WTC11 (cell line): Measurements from ENCODE around the gene CEP78. TPM values are rescaled to one million over a fixed set of nuclear protein-coding genes. Genes with fewer than 3 reads are reported as not detected.

ENCODE experiments used
- ATAC-seq: fragments of 200-7000 bp; cut with Tn5 transposase; 2 replicates; pipeline ENCODE4 v1.10.0; 2021; ENCODE audit warnings: mild to moderate bottlenecking, moderate library complexity
- CTCF ChIA-PET: fragments of 300-600 bp; sonication (Branson Sonifier 250); formaldehyde crosslinking; loops from one replicate; lab custom pipeline; 2021; ENCODE audit warnings: antibody characterized with exemption; lab: Charles Lee
- POLR2A ChIA-PET: fragments of 350-600 bp; sonication (Branson Sonifier 250); formaldehyde crosslinking; loops from one replicate; lab custom pipeline; 2021; ENCODE audit warnings: antibody characterized with exemption; lab: Charles Lee
- DNase-seq: peaks from one replicate; pipeline ENCODE4 v3.0.0; 2021; ENCODE audit warnings: low spot score
- H3K27ac Mint-ChIP-seq: 2 replicates; pipeline ENCODE4 v1.8.0; 2021; ENCODE audit warnings: mixed read lengths
- H3K27me3 Mint-ChIP-seq: 2 replicates; pipeline ENCODE4 v1.8.0; 2021; ENCODE audit warnings: low read depth, mild to moderate bottlenecking, moderate library complexity, mixed read lengths
- H3K36me3 Mint-ChIP-seq: 2 replicates; pipeline ENCODE4 v1.8.0; 2021; ENCODE audit warnings: mixed read lengths
- H3K4me1 Mint-ChIP-seq: 2 replicates; pipeline ENCODE4 v1.8.0; 2022; ENCODE audit warnings: mixed read lengths
- H3K4me3 Mint-ChIP-seq: 2 replicates; pipeline ENCODE4 v1.8.0; 2021; ENCODE audit warnings: mild to moderate bottlenecking, moderate library complexity, mixed read lengths
- H3K9me3 Mint-ChIP-seq: 2 replicates; pipeline ENCODE4 v1.8.0; 2021; ENCODE audit warnings: mixed read lengths
- ATF1 ChIP-seq: sonication (generic); formaldehyde crosslinking; IDR thresholded peaks from 2 replicates; pipeline ENCODE4 v1.8.1; 2023; ENCODE audit warnings: mild to moderate bottlenecking, moderate library complexity, missing genetic modification reagents
- CREB1 ChIP-seq: sonication (generic); formaldehyde crosslinking; IDR thresholded peaks from 2 replicates; pipeline ENCODE4 v1.8.0; 2023; ENCODE audit warnings: mild to moderate bottlenecking, missing genetic modification reagents
- ETV6 ChIP-seq: sonication (generic); formaldehyde crosslinking; IDR thresholded peaks from 2 replicates; pipeline ENCODE4 v1.8.1; 2022; ENCODE audit warnings: mild to moderate bottlenecking, missing genetic modification reagents
- GABPB1 ChIP-seq: sonication (generic); formaldehyde crosslinking; IDR thresholded peaks from 2 replicates; pipeline ENCODE4 v1.8.1; 2023; ENCODE audit warnings: mild to moderate bottlenecking, missing genetic modification reagents
- GRHL2 ChIP-seq: fragments of 250-450 bp; sonication (Bioruptor Pico); IDR thresholded peaks from 2 replicates; pipeline ENCODE4 v1.8.0; 2022; ENCODE audit warnings: mild to moderate bottlenecking, moderate library complexity; ENCODE audit not compliant: insufficient replicate concordance, severe bottlenecking
- HMGXB4 ChIP-seq: sonication (generic); formaldehyde crosslinking; IDR thresholded peaks from 2 replicates; pipeline ENCODE4 v1.8.1; 2023; ENCODE audit warnings: mild to moderate bottlenecking, moderate library complexity, missing genetic modification reagents
- SP1 ChIP-seq: sonication (generic); formaldehyde crosslinking; conservative IDR thresholded peaks from 2 replicates; pipeline ENCODE4 v1.8.1; 2022; ENCODE audit warnings: missing genetic modification reagents
- ZNF219 ChIP-seq: sonication (generic); formaldehyde crosslinking; IDR thresholded peaks from 2 replicates; pipeline ENCODE4 v1.8.0; 2023; ENCODE audit warnings: missing genetic modification reagents, mild to moderate bottlenecking, borderline replicate concordance
- ZNF425 ChIP-seq: fragments of 250-450 bp; sonication (Bioruptor Pico); conservative IDR thresholded peaks from 2 replicates; pipeline ENCODE4 v1.9.0; 2021; ENCODE audit warnings: mild to moderate bottlenecking
- ZNF532 ChIP-seq: fragments of 250-450 bp; sonication (Bioruptor Pico); IDR thresholded peaks from 2 replicates; pipeline ENCODE4 v1.9.0; 2021; ENCODE audit warnings: mild to moderate bottlenecking, borderline replicate concordance
- total RNA-seq: library from RNA; stranded (reverse); gene quantifications from 3 replicates; pipeline ENCODE4 v1.2.3, GENCODE V29; 2021

The CEP78 gene
- total RNA-seq, 1 experiment from 2014 or later, result 42.0 TPM

GRCh38 chr9:78235256-78235761 is 566 bp upstream of the CEP78 start:
- ATAC-seq, result peak; percentile 1; the same call in 1 of the 2 replicates

More at GRCh38 chr9:78235256-78235761, 566 bp upstream of the CEP78 start:
- DNase-seq, result no peak
- peaks cover 17% of the 10 kb centered on the region for H3K4me1 Mint-ChIP-seq
- H3K27me3 Mint-ChIP-seq, result no peaks in the 10 kb centered on the region
- TF ChIP-seq ZNF219 (no peak), ZNF532 (CRISPR knock-in tag) (no peak), CREB1 (no peak), HMGXB4 (no peak), SP1 (CRISPR knock-in tag) (no peak), GRHL2 (CRISPR knock-in tag) (no peak), ZNF425 (CRISPR knock-in tag) (no peak), ATF1 (CRISPR knock-in tag) (no peak), ETV6 (no peak), GABPB1 (CRISPR knock-in tag) (no peak)
- POLR2A ChIA-PET, result interaction anchor here (1.0 to 2.0 kb wide), 2 partner anchors 21 to 61 kb away, joined by 10 to 15 read pairs; partner anchors contain the start of gene PSAT1
- CTCF ChIA-PET, result interaction anchor here (1.8 kb wide), 1 partner anchor 105 kb away, joined by 5 read pairs; no protein-coding TSS in a partner anchor
- no peak overlapping the region; the same call in 1 of the 2 replicates for H3K4me3 Mint-ChIP-seq
- peak overlapping the region; percentile 99 for H3K27ac Mint-ChIP-seq
- no peaks in the 10 kb centered on the region for H3K9me3 Mint-ChIP-seq
- H3K36me3 Mint-ChIP-seq, result peaks cover 6% of the 10 kb centered on the region
